GM23338 (cell line): ENCODE data around the gene IL22RA2. TPM values are rescaled to one million over a fixed set of nuclear protein-coding genes. Genes with fewer than 3 reads are reported as not detected.
"Not testable (repeated sequence)": the region's sequence is repeated elsewhere in the genome, so short reads cannot be mapped to it uniquely, and the experiment has no call there.

Experiments
- ATAC-seq: fragments of 200-7000 bp; cut with Tn5 transposase; 3 replicates; pipeline ENCODE4 v1.9.1; 2020
- DNase-seq: peaks from one replicate; pipeline ENCODE4 v3.0.0-alpha.2; 2015; ENCODE audit warnings: low spot score
- H2AFZ ChIP-seq: fragments of 200-600 bp; sonication (generic); 2 replicates; pipeline ENCODE4 v1.8.0; 2016; ENCODE audit warnings: antibody characterized with exemption, mild to moderate bottlenecking, moderate library complexity
- H3F3A ChIP-seq: fragments of 200-600 bp; sonication (generic); replicated peaks from 2 replicates; pipeline ENCODE4 v1.8.0; 2017; ENCODE audit warnings: antibody characterized with exemption, mixed run types, low read depth
- H3K27ac ChIP-seq: fragments of 200-600 bp; sonication (generic); 2 replicates; pipeline ENCODE4 v1.6.1; 2016; ENCODE audit warnings: low read depth
- H3K27me3 ChIP-seq: fragments of 200-600 bp; sonication (generic); 2 replicates; pipeline ENCODE4 v1.8.0; 2016; ENCODE audit warnings: mild to moderate bottlenecking, mixed run types, moderate library complexity; ENCODE audit not compliant: insufficient read depth
- H3K36me3 ChIP-seq: fragments of 200-600 bp; sonication (generic); 2 replicates; pipeline ENCODE4 v1.8.0; 2016; ENCODE audit warnings: mild to moderate bottlenecking; ENCODE audit not compliant: insufficient read depth
- H3K4me1 ChIP-seq: fragments of 200-600 bp; sonication (generic); 2 replicates; pipeline ENCODE4 v1.8.0; 2016; ENCODE audit warnings: mild to moderate bottlenecking, moderate library complexity; ENCODE audit not compliant: insufficient read depth
- H3K4me2 ChIP-seq: fragments of 200-600 bp; sonication (generic); 2 replicates; pipeline ENCODE4 v1.7.1; 2017; ENCODE audit warnings: mixed run types
- H3K4me3 ChIP-seq: fragments of 200-600 bp; sonication (generic); 2 replicates; pipeline ENCODE4 v1.6.1; 2016; ENCODE audit warnings: mixed run types
- H3K79me2 ChIP-seq: fragments of 200-600 bp; sonication (generic); replicated peaks from 2 replicates; pipeline ENCODE4 v1.8.0; 2017; ENCODE audit warnings: mild to moderate bottlenecking; ENCODE audit not compliant: insufficient read depth
- H3K9me2 ChIP-seq: fragments of 200-600 bp; sonication (generic); 2 replicates; pipeline ENCODE4 v1.8.0; 2017; ENCODE audit not compliant: insufficient read depth
- H4K20me1 ChIP-seq: fragments of 200-600 bp; sonication (generic); replicated peaks from 2 replicates; pipeline ENCODE4 v1.8.0; 2017; ENCODE audit warnings: mild to moderate bottlenecking; ENCODE audit not compliant: insufficient read depth
- H3K27ac Mint-ChIP-seq: 2 replicates; pipeline ENCODE4 v1.8.0; 2020; ENCODE audit warnings: inconsistent platforms, mild to moderate bottlenecking, moderate library complexity, mixed read lengths
- H3K27me3 Mint-ChIP-seq: 3 replicates; pipeline ENCODE4 v1.8.0; 2022; ENCODE audit warnings: low read depth, mild to moderate bottlenecking, moderate library complexity, mixed read lengths, inconsistent platforms; ENCODE audit not compliant: insufficient read depth, poor library complexity
- H3K36me3 Mint-ChIP-seq: 3 replicates; pipeline ENCODE4 v1.8.0; 2021; ENCODE audit warnings: low read depth, mild to moderate bottlenecking, inconsistent platforms, moderate library complexity, mixed read lengths
- H3K4me1 Mint-ChIP-seq: 3 replicates; pipeline ENCODE4 v1.8.0; 2020; ENCODE audit warnings: mild to moderate bottlenecking, inconsistent platforms, mixed read lengths
- H3K4me3 Mint-ChIP-seq: 3 replicates; pipeline ENCODE4 v1.8.0; 2021; ENCODE audit warnings: moderate library complexity, mild to moderate bottlenecking, inconsistent platforms, mixed read lengths
- H3K9me3 Mint-ChIP-seq: 3 replicates; pipeline ENCODE4 v1.8.0; 2020; ENCODE audit warnings: moderate library complexity, mild to moderate bottlenecking, inconsistent platforms, mixed read lengths
- ETS1 ChIP-seq: IDR thresholded peaks from 2 replicates; pipeline ENCODE4 v1.6.1; 2016; ENCODE audit warnings: antibody characterized with exemption
- EZH2 ChIP-seq: fragments of 200-600 bp; sonication (generic); IDR thresholded peaks from one replicate; pipeline ENCODE4 v1.8.0; 2017; ENCODE audit warnings: antibody characterized with exemption, mild to moderate bottlenecking, low read depth; ENCODE audit not compliant: unreplicated experiment
- JUNB ChIP-seq: IDR thresholded peaks from one replicate; pipeline ENCODE4 v1.6.1; 2016; ENCODE audit warnings: antibody characterized with exemption; ENCODE audit not compliant: unreplicated experiment
- NANOG ChIP-seq: IDR thresholded peaks from 2 replicates; pipeline ENCODE4 v1.6.1; 2016; ENCODE audit warnings: antibody characterized with exemption, borderline replicate concordance
- ZNF331 ChIP-seq: fragments of 250-450 bp; sonication (Bioruptor Pico); IDR thresholded peaks from 2 replicates; pipeline ENCODE4 v1.5.0; 2020; ENCODE audit warnings: low read depth, mild to moderate bottlenecking, moderate library complexity
- polyA plus RNA-seq: library from polyadenylated mRNA; unstranded; fragments of >200 nt; fragmentation: Nextera tagmentation; extraction: Ambion mirVana; gene quantifications from 2 replicates; pipeline ENCODE4 v1.2.1, GENCODE V29; 2016
- total RNA-seq: library from RNA; depleted of rRNA; stranded (reverse); fragments of >200 nt; shearing (Covaris generic); gene quantifications from 2 replicates; pipeline ENCODE4 v1.2.3, GENCODE V29; 2014
- TF ChIP-seq, protein P1 (sequence below): fragments of 250-450 bp; sonication (Bioruptor Pico); IDR thresholded peaks from 2 replicates; pipeline ENCODE4 v1.5.0; 2020; ENCODE audit warnings: mild to moderate bottlenecking, moderate library complexity

IL22RA2 gene
- total and polyA plus RNA-seq, 2 experiments from 2014 or later, result not detected

- TF ChIP-seq, protein P1, sequence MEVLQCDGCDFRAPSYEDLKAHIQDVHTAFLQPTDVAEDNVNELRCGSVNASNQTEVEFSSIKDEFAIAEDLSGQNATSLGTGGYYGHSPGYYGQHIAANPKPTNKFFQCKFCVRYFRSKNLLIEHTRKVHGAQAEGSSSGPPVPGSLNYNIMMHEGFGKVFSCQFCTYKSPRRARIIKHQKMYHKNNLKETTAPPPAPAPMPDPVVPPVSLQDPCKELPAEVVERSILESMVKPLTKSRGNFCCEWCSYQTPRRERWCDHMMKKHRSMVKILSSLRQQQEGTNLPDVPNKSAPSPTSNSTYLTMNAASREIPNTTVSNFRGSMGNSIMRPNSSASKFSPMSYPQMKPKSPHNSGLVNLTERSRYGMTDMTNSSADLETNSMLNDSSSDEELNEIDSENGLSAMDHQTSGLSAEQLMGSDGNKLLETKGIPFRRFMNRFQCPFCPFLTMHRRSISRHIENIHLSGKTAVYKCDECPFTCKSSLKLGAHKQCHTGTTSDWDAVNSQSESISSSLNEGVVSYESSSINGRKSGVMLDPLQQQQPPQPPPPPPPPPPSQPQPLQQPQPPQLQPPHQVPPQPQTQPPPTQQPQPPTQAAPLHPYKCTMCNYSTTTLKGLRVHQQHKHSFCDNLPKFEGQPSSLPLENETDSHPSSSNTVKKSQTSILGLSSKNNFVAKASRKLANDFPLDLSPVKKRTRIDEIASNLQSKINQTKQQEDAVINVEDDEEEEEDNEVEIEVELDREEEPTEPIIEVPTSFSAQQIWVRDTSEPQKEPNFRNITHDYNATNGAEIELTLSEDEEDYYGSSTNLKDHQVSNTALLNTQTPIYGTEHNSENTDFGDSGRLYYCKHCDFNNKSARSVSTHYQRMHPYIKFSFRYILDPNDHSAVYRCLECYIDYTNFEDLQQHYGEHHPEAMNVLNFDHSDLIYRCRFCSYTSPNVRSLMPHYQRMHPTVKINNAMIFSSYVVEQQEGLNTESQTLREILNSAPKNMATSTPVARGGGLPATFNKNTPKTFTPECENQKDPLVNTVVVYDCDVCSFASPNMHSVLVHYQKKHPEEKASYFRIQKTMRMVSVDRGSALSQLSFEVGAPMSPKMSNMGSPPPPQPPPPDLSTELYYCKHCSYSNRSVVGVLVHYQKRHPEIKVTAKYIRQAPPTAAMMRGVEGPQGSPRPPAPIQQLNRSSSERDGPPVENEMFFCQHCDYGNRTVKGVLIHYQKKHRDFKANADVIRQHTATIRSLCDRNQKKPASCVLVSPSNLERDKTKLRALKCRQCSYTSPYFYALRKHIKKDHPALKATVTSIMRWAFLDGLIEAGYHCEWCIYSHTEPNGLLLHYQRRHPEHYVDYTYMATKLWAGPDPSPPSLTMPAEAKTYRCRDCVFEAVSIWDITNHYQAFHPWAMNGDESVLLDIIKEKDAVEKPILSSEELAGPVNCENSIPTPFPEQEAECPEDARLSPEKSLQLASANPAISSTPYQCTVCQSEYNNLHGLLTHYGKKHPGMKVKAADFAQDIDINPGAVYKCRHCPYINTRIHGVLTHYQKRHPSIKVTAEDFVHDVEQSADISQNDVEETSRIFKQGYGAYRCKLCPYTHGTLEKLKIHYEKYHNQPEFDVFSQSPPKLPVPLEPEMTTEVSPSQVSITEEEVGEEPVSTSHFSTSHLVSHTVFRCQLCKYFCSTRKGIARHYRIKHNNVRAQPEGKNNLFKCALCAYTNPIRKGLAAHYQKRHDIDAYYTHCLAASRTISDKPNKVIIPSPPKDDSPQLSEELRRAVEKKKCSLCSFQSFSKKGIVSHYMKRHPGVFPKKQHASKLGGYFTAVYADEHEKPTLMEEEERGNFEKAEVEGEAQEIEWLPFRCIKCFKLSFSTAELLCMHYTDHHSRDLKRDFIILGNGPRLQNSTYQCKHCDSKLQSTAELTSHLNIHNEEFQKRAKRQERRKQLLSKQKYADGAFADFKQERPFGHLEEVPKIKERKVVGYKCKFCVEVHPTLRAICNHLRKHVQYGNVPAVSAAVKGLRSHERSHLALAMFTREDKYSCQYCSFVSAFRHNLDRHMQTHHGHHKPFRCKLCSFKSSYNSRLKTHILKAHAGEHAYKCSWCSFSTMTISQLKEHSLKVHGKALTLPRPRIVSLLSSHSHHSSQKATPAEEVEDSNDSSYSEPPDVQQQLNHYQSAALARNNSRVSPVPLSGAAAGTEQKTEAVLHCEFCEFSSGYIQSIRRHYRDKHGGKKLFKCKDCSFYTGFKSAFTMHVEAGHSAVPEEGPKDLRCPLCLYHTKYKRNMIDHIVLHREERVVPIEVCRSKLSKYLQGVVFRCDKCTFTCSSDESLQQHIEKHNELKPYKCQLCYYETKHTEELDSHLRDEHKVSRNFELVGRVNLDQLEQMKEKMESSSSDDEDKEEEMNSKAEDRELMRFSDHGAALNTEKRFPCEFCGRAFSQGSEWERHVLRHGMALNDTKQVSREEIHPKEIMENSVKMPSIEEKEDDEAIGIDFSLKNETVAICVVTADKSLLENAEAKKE (CRISPR knock-in tag), result no peak
- TF ChIP-seq EZH2, result no peak
- no peak for TF ChIP-seq NANOG
- no peak for TF ChIP-seq ZNF331 (CRISPR knock-in tag)
- no peak for TF ChIP-seq JUNB
- no peak for TF ChIP-seq ETS1
These were observed 65.7 kb downstream of the IL22RA2 start (continued) for GRCh38 chr6:137107767-137108105.

DNA sequence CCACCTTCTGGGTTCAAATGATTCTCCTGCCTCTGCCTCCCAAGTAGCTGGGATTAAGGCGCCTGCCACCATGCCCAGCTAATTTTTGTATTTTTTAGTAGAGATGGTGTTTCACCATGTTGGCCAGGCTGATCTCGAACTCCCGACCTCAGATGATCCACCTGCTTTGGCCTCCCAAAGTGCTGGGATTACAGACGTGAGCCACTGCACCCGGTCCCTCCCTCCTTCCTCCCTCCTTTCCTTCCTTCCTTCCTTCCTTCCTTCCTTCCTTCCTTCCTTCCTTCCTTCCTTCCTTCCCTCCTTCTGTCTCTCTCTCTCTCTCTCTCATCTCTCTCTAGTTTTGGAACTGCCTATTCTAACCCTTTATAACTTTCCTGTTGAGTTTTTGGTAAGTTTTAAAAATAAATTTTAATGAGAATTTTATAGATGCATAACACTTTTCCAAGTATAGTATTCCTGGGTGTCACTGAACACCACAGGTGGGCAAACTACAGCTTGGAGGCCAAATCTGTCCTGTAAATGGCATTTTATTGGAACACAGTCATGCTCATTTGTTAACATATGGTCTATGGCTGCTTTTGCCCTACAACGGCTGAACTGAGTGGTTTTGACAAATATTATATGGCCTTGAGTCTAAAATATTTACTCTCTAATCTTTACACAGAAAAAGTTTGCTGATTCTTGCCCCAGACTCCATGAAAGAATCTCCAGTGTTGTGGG, 66.2 kb downstream of the IL22RA2 start:
- not testable (repeated sequence) for H3K4me3 Mint-ChIP-seq, H2AFZ ChIP-seq, H3K4me3 ChIP-seq, H3K27me3 Mint-ChIP-seq, H4K20me1 ChIP-seq, H3K79me2 ChIP-seq, H3K4me1 Mint-ChIP-seq, H3K4me2 ChIP-seq, H3K27ac Mint-ChIP-seq, H3K4me1 ChIP-seq, DNase-seq, H3K36me3 ChIP-seq, H3F3A ChIP-seq, ATAC-seq, H3K27ac ChIP-seq, H3K27me3 ChIP-seq
- peaks cover 35% of the 10 kb centered on the region for H3K9me3 Mint-ChIP-seq
- peaks cover 18% of the 10 kb centered on the region for H3K9me2 ChIP-seq
- peaks cover 19% of the 10 kb centered on the region for H3K36me3 Mint-ChIP-seq
